Heart right ventricle (tissue), 16 donors: Measurements from ENCODE around the gene ANTXR1. TPM values are rescaled to one million over a fixed set of nuclear protein-coding genes. Genes with fewer than 3 reads are reported as not detected.
A peak's percentile ranks its signal among the peaks of the same experiment; 100 is the strongest.

ENCODE experiments used
- ATAC-seq, 8 donors: fragments of 200-7000 bp; cut with Tn5 transposase; one replicate each; pipeline ENCODE4 v1.9.1; 2020; ENCODE audit warnings: mild to moderate bottlenecking in 8 of 8, moderate library complexity in 8 of 8, moderate number of reproducible peaks in 1 of 8
- DNase-seq, 2 donors: peaks; one replicate each; pipeline ENCODE4 v3.0.0-alpha.2; 2020
- H3K27ac ChIP-seq, 10 donors: fragments of 200-600 bp; sonication (generic) in 2 of 10; one replicate each; pipeline versions ENCODE4 v1.5.0 to v1.8.0; 2020 to 2022; ENCODE audit warnings: mild to moderate bottlenecking in 3 of 10
- H3K27me3 ChIP-seq, 7 donors: fragments of 200-600 bp; one replicate each; pipeline ENCODE4 v1.8.0; 2021 to 2022; ENCODE audit warnings: mild to moderate bottlenecking in 2 of 7
- H3K36me3 ChIP-seq, 9 donors: fragments of 200-600 bp; sonication (generic) in 1 of 9; one replicate each; pipeline versions ENCODE4 v1.5.0 to v1.8.0; 2020 to 2022; ENCODE audit warnings: mild to moderate bottlenecking in 2 of 9
- H3K4me1 ChIP-seq, 9 donors: fragments of 200-600 bp; sonication (generic) in 1 of 9; one replicate each; pipeline versions ENCODE4 v1.5.0 to v1.8.0; 2020 to 2022; ENCODE audit warnings: mild to moderate bottlenecking in 4 of 9
- H3K4me3 ChIP-seq, 10 donors: fragments of 200-600 bp; sonication (generic) in 2 of 10; one replicate each; pipeline versions ENCODE4 v1.5.0 to v1.8.0; 2020 to 2022; ENCODE audit warnings: mild to moderate bottlenecking in 7 of 10, moderate library complexity in 2 of 10
- H3K9me3 ChIP-seq, 11 donors: fragments of 200-600 bp in 10 of 11; sonication (generic) in 2 of 11; one replicate each; pipeline versions ENCODE4 v1.5.0 to v1.8.0; 2013 to 2022; ENCODE audit warnings: mild to moderate bottlenecking in 2 of 11, control low read depth in 1 of 11, moderate library complexity in 1 of 11
- WGBS, 2 donors: extraction: QIAGEN DNeasy Blood & Tissue Kit; methylation state at CpG; one replicate each; pipeline ENCODE4 v1.1.7; 2013; ENCODE audit warnings: inconsistent platforms in 1 of 2; 5-methylcytosine and 5-hydroxymethylcytosine counted together
- intact Hi-C, 10 donors: fragments of 100-400 bp; cut with DNase I; formaldehyde crosslinking; loops; one replicate each; pipeline versions ENCODE4 v1.11.1 to v1.14.2; 2022
- polyA plus RNA-seq, 2 donors: library from polyadenylated mRNA; stranded (reverse); fragments of 200-250 nt; gene quantifications; one replicate each; pipeline ENCODE4 v1.2.3, GENCODE V29; 2013
- total RNA-seq, 10 donors: library from RNA; stranded (reverse); fragmentation: NEBNext Ultra II Directional in 3 of 10; extraction: Animal tissue kit (Norgen Biotek cat#: 25700) in 3 of 10; gene quantifications; one replicate each; pipeline versions ENCODE4 v1.2.1 to v1.2.4, GENCODE V29; 2021 to 2023
- TF ChIP-seq, protein P1 (sequence below), 9 donors: fragments of 200-600 bp; sonication (generic) in 2 of 9; IDR thresholded peaks; one replicate each; pipeline versions ENCODE4 v1.5.0 to v1.8.0; 2021 to 2022; ENCODE audit warnings: antibody characterized with exemption in 9 of 9, mild to moderate bottlenecking in 5 of 9, moderate library complexity in 1 of 9
- donor health status: Arrhythmogenic right ventricular cardiomyopathy.
- donor health status: ischemic (EF 13 %, LVEDD 7.1; RV severe dilation, severe dysfunction).
- donor health status: healthy with polysubstance abuse.
- donor health status: DM: no; HTN: yes; CAD: no.
- donor health status: DM: no; HTN: no; CAD: no.
- donor health status: ischemic (EF 25% LVEDD 6.9; RV normal size, moderate dysfunction).
- donor health status: ischemic (EF 25% LVEDD 5.7; RV mildly dilated, moderate dysfunction).
- donor health status: healthy.
- donor health status: DM: yes; HTN: yes; CAD: no.
- donor health status: Ischemic cardiomyopathy.
- donor health status: ischemic (EF 35%, LVEDD 5.7; RV mildly dilated, moderate dysfunction).
- donor health status: nonischemic (EF 11% LVEDD 7.7; RV severe dilation, severe dysfunction).
- donor health status: DM: yes; HTN: yes; CAD: no.
- donor health status: PGD.
- donor health status: ischemic (EF 29% LVEDD 5.4; RV normal size, mild dysfunction).
- donor health status: nonischemic (EF 23%, LVEDD 6.1; RV moderate dilation, normal function).

ANTXR1 gene
- total and polyA plus RNA-seq, 12 donors: 8.9 to 33.1 (median 24.1) TPM

DNA sequence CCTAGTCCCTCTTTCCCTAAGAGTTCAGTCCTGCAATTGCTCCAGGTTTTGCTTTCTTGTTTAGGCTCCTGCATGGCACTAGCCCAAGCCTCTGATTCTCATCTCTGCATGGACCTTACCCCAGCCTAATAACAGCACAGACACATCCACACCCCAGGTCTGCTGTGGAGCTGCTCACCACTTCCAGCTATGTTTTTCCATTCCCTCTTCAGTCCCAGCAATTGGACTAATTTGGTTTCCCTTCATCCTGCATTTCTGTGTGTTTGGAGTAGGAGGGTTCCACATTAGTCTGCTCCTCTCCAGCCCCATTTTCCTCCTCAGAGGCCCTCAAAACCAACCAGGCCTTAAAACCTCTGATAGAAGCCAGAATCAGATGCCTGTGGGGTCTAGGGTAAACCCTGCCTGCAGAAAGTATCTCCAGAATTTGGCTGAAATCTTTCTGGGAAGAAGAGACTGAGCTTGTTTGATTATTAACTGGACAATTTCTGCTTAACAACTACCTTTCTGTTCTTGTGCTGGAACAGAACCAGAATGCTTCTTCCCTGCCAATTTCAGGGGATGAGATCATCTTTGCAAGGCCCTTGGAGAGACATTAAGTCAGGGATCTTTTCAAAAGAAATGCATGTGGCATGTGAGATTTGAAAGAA lies 278.1 kb downstream of the ANTXR1 start:
- TF ChIP-seq, protein P1, sequence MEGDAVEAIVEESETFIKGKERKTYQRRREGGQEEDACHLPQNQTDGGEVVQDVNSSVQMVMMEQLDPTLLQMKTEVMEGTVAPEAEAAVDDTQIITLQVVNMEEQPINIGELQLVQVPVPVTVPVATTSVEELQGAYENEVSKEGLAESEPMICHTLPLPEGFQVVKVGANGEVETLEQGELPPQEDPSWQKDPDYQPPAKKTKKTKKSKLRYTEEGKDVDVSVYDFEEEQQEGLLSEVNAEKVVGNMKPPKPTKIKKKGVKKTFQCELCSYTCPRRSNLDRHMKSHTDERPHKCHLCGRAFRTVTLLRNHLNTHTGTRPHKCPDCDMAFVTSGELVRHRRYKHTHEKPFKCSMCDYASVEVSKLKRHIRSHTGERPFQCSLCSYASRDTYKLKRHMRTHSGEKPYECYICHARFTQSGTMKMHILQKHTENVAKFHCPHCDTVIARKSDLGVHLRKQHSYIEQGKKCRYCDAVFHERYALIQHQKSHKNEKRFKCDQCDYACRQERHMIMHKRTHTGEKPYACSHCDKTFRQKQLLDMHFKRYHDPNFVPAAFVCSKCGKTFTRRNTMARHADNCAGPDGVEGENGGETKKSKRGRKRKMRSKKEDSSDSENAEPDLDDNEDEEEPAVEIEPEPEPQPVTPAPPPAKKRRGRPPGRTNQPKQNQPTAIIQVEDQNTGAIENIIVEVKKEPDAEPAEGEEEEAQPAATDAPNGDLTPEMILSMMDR (IDR thresholded peaks at IDR 0.05): no peak
- Histone ChIP-seq H3K36me3 (no peaks in the 10 kb centered on the region), H3K9me3 (no peaks in the 10 kb centered on the region), H3K4me3 (no peak overlapping the region), H3K27ac (peak overlapping the region in 5 of 10 donors; percentile 15 to 51 (median 19)), H3K27me3 (no peaks in the 10 kb centered on the region), H3K4me1 (peaks cover 0 to 21% (median 12%) of the 10 kb centered on the region in 9 donors)
- ATAC-seq (peak in 7 of 8 donors; percentile 29 to 71 (median 49)), DNase-seq (no peak)
- intact Hi-C loops: no loop called here

DNA sequence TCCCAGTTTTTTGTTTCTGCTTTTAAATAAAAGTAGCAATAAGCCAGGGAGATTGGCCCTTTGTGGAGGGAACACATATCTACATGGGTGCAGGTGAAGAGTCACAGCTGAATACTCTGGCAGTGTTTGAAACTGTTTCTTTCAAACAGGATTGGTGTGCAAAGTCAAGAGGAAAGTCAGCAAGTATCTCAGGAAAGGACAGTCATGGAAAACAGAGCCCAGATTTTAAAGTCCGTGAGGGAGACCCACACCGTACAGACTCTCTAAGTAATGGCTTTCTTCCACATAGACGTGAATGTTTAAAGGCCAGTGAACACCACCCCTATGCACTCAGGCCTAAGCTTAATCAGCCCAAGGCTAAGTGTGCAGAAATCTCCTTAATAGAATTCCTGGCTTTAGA lies 278.7 kb downstream of the ANTXR1 start:
- Histone ChIP-seq H3K9me3 (no peaks in the 10 kb centered on the region), H3K4me3 (no peak overlapping the region), H3K4me1 (peaks cover 0 to 21% (median 12%) of the 10 kb centered on the region in 9 donors), H3K27me3 (no peaks in the 10 kb centered on the region), H3K27ac (peak overlapping the region in 5 of 10 donors; percentile 9 to 51 (median 16)), H3K36me3 (no peaks in the 10 kb centered on the region)
- intact Hi-C loops: no loop called here
- DNase-seq: no peak
- no peak for ATAC-seq
- TF ChIP-seq, protein P1 (IDR thresholded peaks at IDR 0.05): no peak
- WGBS, 2 donors: 72 to 78% methylated on average over 3 of the region's 3 CpGs

DNA sequence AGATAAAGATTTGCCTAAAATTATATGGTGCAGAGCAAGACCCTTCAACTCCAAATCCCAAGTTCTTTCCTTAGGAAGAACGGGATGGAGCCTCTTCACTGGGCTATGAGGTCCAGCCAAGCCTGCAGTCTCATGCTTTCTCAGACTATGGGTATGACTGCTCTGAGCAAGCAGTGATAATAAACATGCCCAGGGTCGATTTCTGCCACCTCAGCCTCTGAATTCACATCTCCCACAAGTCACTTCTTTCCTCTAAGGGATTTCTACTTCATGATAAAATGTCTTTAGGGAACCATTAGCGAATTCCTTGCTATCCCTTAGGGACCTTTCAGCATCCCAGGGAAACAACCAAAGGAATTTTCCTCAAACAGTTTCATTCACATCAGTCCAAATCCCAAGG lies 279.3 kb downstream of the ANTXR1 start:
- WGBS, 2 donors: 75 to 84% methylated on average over 3 of the region's 3 CpGs
- no peak for ATAC-seq
- Histone ChIP-seq H3K9me3 (no peaks in the 10 kb centered on the region), H3K36me3 (no peaks in the 10 kb centered on the region), H3K4me3 (no peak overlapping the region), H3K27me3 (no peaks in the 10 kb centered on the region), H3K27ac (peak overlapping the region in 2 of 10 donors; percentile 9 to 19), H3K4me1 (peaks cover 0 to 21% (median 12%) of the 10 kb centered on the region in 9 donors)
- no peak for DNase-seq
- intact Hi-C loops: no loop called here
- TF ChIP-seq, protein P1 (IDR thresholded peaks at IDR 0.05): no peak

DNA sequence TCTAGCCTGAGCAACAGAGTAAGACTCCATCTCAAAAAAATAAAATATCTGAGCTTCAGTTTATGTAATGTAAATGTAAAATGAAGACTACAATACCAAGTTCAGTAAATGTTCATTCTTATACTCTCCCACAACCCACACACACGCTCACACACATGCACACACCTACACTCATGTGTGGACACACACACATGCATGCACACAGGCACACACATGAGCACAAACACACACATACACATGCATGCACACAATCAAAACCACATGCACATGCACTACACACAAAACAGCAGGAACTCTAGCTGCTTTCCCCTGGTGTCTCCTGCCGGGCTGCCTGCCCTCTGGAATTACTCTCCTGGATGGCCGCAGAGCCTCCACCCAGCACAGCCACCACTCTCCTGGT lies 283.4 kb downstream of the ANTXR1 start:
- DNase-seq (no peak), ATAC-seq (no peak)
- no peaks in the 10 kb centered on the region for H3K9me3 ChIP-seq
- WGBS, 2 donors: 97 to 98% methylated on average over 3 of the region's 3 CpGs
- no peaks in the 10 kb centered on the region for H3K36me3 ChIP-seq
- TF ChIP-seq, protein P1 (IDR thresholded peaks at IDR 0.05): no peak
- peaks cover 0 to 22% (median 6%) of the 10 kb centered on the region in 9 donors for H3K4me1 ChIP-seq
- no peak overlapping the region for H3K4me3 ChIP-seq
- H3K27ac ChIP-seq: no peak overlapping the region
- no peaks in the 10 kb centered on the region for H3K27me3 ChIP-seq
- intact Hi-C loops: no loop called here
